OCI-LY1 (cell line): ENCODE results near the gene IL1RAPL2.

Source experiments
- H2AFZ ChIP-seq: fragments of 200-600 bp; sonication (generic), shearing (Covaris generic); 2 replicates; pipeline ENCODE4 v1.6.0; 2014; ENCODE audit warnings: antibody characterized with exemption, mild to moderate bottlenecking, low read length
- H3F3A ChIP-seq: fragments of 200-600 bp; sonication (generic), shearing (Covaris generic); 2 replicates; pipeline ENCODE4 v1.6.0; 2014; ENCODE audit warnings: mild to moderate bottlenecking, antibody characterized with exemption, low read length, moderate library complexity; ENCODE audit not compliant: insufficient read depth
- H3K27ac ChIP-seq: fragments of 200-600 bp; sonication (generic); 2 replicates; pipeline ENCODE4 v1.5.1; 2014; ENCODE audit warnings: low read length, mixed run types, mild to moderate bottlenecking, low read depth; ENCODE audit not compliant: poor library complexity, severe bottlenecking
- H3K27me3 ChIP-seq: fragments of 200-600 bp; sonication (generic); 2 replicates; pipeline ENCODE4 v1.6.0; 2014; ENCODE audit warnings: antibody characterized with exemption, mild to moderate bottlenecking, low read length, moderate library complexity; ENCODE audit not compliant: insufficient read depth
- H3K36me3 ChIP-seq: fragments of 200-600 bp; sonication (generic); 2 replicates; pipeline ENCODE4 v1.6.1; 2014; ENCODE audit warnings: mild to moderate bottlenecking, antibody characterized with exemption, low read length, moderate library complexity, mixed read lengths; ENCODE audit not compliant: insufficient read depth
- H3K4me1 ChIP-seq: fragments of 200-600 bp; sonication (generic); 2 replicates; pipeline ENCODE4 v1.5.1; 2014; ENCODE audit warnings: mild to moderate bottlenecking, low read length, moderate library complexity; ENCODE audit not compliant: insufficient read depth, severe bottlenecking
- H3K4me2 ChIP-seq: fragments of 200-600 bp; sonication (generic), shearing (Covaris generic); 2 replicates; pipeline ENCODE4 v1.6.1; 2014; ENCODE audit warnings: low read length
- H3K4me3 ChIP-seq: fragments of 200-600 bp; sonication (generic); 2 replicates; pipeline ENCODE4 v1.5.1; 2014; ENCODE audit warnings: low read length, low read depth, mild to moderate bottlenecking, mixed read lengths; ENCODE audit not compliant: poor library complexity, severe bottlenecking
- H3K79me2 ChIP-seq: fragments of 200-600 bp; shearing (Covaris generic); 2 replicates; pipeline ENCODE4 v1.6.1; 2016; ENCODE audit warnings: mixed run types, low read length, mixed read lengths; ENCODE audit not compliant: insufficient read depth
- H3K9ac ChIP-seq: fragments of 200-600 bp; sonication (generic), shearing (Covaris generic); 2 replicates; pipeline ENCODE4 v1.6.1; 2014; ENCODE audit warnings: mild to moderate bottlenecking, low read length, mixed read lengths
- H3K9me2 ChIP-seq: fragments of 200-600 bp; sonication (generic), shearing (Covaris generic); 2 replicates; pipeline ENCODE4 v1.6.1; 2014; ENCODE audit warnings: low read depth, mild to moderate bottlenecking, low read length, mixed read lengths
- H3K9me3 ChIP-seq: fragments of 200-600 bp; shearing (Covaris generic); 2 replicates; pipeline ENCODE4 v1.6.1; 2014; ENCODE audit warnings: low read length, mixed read lengths
- H4K20me1 ChIP-seq: fragments of 200-600 bp; sonication (generic), shearing (Covaris generic); 2 replicates; pipeline ENCODE4 v1.6.0; 2016; ENCODE audit warnings: mild to moderate bottlenecking, low read length; ENCODE audit not compliant: insufficient read depth
- EZH2 ChIP-seq: fragments of 200-600 bp; sonication (generic), shearing (Covaris generic); IDR thresholded peaks from 2 replicates; pipeline ENCODE4 v1.8.0; 2017; ENCODE audit warnings: borderline replicate concordance, mixed run types, mild to moderate bottlenecking, antibody characterized with exemption, low read length, moderate library complexity, mixed read lengths
- TF ChIP-seq, protein P1 (sequence below): fragments of 200-600 bp; sonication (generic), shearing (Covaris generic); IDR thresholded peaks from 2 replicates; pipeline ENCODE4 v1.5.1; 2017; ENCODE audit warnings: mild to moderate bottlenecking, antibody characterized with exemption, low read length, moderate library complexity, mixed read lengths

IL1RAPL2 gene

DNA sequence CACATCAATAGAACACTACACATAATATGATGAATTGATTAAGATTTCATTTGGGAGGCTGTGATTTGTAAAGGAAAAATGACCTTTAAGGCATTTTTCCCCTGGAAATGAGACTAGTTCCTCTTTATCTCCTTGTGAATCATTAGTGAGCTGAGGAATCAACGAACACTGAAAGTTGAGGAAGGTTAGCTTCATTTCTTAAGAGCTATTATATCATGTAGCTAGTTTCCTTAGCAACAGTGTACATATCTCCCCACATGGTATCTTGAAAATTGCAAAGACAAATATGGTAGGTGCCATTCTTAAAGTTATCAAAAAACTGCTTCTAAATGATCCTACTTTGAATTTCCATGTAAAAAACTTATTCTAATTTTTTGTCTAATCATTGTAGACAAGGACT, 1128.8 kb downstream of the IL1RAPL2 start:
- Histone ChIP-seq H2AFZ (no peak overlapping the region), H3K4me3 (no peak overlapping the region), H3K36me3 (no peaks in the 10 kb centered on the region), H3K9me2 (no peaks in the 10 kb centered on the region), H3K4me1 (no peaks in the 10 kb centered on the region), H3K27ac (no peak overlapping the region), H3K9ac (no peak overlapping the region), H3F3A (no peaks in the 10 kb centered on the region), H3K4me2 (no peak overlapping the region), H4K20me1 (no peaks in the 10 kb centered on the region), H3K79me2 (no peaks in the 10 kb centered on the region), H3K9me3 (no peaks in the 10 kb centered on the region), H3K27me3 (no peaks in the 10 kb centered on the region)
- no peak for TF ChIP-seq EZH2
- TF ChIP-seq, protein P1, sequence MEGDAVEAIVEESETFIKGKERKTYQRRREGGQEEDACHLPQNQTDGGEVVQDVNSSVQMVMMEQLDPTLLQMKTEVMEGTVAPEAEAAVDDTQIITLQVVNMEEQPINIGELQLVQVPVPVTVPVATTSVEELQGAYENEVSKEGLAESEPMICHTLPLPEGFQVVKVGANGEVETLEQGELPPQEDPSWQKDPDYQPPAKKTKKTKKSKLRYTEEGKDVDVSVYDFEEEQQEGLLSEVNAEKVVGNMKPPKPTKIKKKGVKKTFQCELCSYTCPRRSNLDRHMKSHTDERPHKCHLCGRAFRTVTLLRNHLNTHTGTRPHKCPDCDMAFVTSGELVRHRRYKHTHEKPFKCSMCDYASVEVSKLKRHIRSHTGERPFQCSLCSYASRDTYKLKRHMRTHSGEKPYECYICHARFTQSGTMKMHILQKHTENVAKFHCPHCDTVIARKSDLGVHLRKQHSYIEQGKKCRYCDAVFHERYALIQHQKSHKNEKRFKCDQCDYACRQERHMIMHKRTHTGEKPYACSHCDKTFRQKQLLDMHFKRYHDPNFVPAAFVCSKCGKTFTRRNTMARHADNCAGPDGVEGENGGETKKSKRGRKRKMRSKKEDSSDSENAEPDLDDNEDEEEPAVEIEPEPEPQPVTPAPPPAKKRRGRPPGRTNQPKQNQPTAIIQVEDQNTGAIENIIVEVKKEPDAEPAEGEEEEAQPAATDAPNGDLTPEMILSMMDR = no peak

DNA sequence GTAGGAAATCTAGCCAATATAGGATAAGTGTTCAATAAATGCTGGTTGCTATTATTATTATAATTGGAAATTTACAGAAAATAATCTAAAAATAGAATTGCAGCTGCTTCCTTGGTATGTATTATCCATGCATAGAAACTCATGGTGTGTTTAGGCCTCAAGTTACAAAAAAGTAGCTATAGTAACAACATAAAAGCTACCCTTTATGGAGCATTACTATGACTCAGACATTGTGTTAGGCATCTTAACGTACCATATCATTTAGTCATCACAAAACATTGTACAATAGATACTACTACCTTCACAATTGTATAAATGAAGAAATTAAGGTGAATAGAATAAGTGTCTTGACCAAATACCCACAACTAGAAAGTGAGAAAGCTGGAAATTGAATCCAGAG, 1129.5 kb downstream of the IL1RAPL2 start:
- Histone ChIP-seq H3K4me2 (no peak overlapping the region), H3K9ac (no peak overlapping the region), H3K9me3 (no peaks in the 10 kb centered on the region), H3K4me1 (no peaks in the 10 kb centered on the region), H3K79me2 (no peaks in the 10 kb centered on the region), H3K27me3 (no peaks in the 10 kb centered on the region), H4K20me1 (no peaks in the 10 kb centered on the region), H3K4me3 (no peak overlapping the region), H2AFZ (no peak overlapping the region), H3K9me2 (no peaks in the 10 kb centered on the region), H3K27ac (no peak overlapping the region), H3F3A (no peaks in the 10 kb centered on the region), H3K36me3 (no peaks in the 10 kb centered on the region)
- TF ChIP-seq, protein P1 = no peak
- TF ChIP-seq EZH2 = no peak

DNA sequence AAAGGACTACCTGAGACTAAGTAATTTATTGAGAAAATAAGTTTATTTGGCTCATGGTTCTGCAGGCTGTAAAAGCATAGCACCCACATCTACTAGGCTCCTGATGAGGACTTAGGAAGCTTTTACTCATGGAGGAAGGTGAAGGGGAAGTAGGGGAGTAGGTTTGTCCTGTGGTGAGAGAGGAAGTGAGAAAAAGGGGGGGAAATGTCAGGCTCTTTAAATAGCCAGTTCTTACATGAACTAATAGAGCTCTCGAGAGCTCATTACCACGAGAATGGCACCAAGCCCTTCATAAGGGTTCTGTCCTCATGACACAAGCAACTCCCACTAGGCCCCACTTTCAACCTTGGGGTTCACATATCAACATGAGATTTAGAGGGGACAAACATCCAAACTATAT, 1130.9 kb downstream of the IL1RAPL2 start:
- Histone ChIP-seq H3K9me3 (no peaks in the 10 kb centered on the region), H3K36me3 (no peaks in the 10 kb centered on the region), H3K4me3 (no peak overlapping the region), H3K4me1 (no peaks in the 10 kb centered on the region), H3K27me3 (no peaks in the 10 kb centered on the region), H2AFZ (no peak overlapping the region), H3K9me2 (no peaks in the 10 kb centered on the region), H3F3A (no peaks in the 10 kb centered on the region), H3K9ac (no peak overlapping the region), H3K79me2 (no peaks in the 10 kb centered on the region), H3K4me2 (no peak overlapping the region), H3K27ac (no peak overlapping the region), H4K20me1 (no peaks in the 10 kb centered on the region)
- TF ChIP-seq EZH2 = no peak
- TF ChIP-seq, protein P1 = no peak
